Choroid plexus epithelial cell (primary cell): ENCODE results near the gene SLC2A1.

Experiments used
- DNase-seq: peaks from one replicate; pipeline ENCODE4 v3.0.0-alpha.2; 2010; ENCODE audit warnings: low read depth
- H3K4me3 ChIP-seq: 2 replicates; pipeline ENCODE4 v1.5.1; 2011; ENCODE audit warnings: low read depth, mild to moderate bottlenecking, control low read depth, low read length, moderate library complexity
- TF ChIP-seq, protein P1 (sequence below): conservative IDR thresholded peaks from 2 replicates; pipeline ENCODE4 v1.5.1; 2011; ENCODE audit warnings: low read depth, mild to moderate bottlenecking, control low read depth, inconsistent platforms, low read length, moderate library complexity

SLC2A1 gene

DNA sequence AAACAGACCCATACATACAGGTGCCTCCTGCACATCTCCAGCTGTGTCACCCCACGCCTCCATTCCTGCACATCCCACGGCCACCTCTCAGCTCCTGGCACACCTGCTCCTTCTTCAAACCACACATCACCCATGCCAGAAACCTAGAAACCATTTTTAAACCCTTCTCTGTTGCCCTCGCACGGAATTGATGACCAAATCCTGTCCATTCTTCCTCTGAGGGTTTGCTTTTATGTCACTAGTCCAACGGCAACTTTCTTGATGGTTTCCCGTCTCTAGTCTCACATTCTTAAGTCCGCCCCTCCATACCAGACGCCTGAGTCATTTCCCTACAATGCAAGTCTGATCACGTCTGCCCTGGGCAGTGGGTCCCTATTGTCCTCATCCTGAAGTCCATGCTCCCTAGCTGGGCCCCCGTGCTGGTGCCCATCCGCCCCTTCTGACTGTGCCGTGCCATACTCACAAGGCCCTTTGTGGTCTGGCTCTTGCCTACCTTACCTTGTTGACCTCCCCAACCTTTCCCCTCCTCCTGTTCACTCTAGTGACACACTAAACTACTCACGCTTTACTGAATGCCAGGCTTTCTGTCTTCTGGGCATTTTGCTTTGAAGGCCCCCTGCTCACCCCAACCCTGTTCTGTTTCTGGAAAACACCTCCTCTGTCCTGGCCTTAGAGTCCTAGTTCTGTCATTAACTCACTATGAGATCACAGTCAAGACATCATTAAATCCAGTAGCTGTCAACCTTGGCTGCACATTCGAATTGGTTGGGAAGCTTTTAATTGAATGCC, 17.6 kb downstream of the SLC2A1 start:
- TF ChIP-seq, protein P1, sequence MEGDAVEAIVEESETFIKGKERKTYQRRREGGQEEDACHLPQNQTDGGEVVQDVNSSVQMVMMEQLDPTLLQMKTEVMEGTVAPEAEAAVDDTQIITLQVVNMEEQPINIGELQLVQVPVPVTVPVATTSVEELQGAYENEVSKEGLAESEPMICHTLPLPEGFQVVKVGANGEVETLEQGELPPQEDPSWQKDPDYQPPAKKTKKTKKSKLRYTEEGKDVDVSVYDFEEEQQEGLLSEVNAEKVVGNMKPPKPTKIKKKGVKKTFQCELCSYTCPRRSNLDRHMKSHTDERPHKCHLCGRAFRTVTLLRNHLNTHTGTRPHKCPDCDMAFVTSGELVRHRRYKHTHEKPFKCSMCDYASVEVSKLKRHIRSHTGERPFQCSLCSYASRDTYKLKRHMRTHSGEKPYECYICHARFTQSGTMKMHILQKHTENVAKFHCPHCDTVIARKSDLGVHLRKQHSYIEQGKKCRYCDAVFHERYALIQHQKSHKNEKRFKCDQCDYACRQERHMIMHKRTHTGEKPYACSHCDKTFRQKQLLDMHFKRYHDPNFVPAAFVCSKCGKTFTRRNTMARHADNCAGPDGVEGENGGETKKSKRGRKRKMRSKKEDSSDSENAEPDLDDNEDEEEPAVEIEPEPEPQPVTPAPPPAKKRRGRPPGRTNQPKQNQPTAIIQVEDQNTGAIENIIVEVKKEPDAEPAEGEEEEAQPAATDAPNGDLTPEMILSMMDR: no peak
- DNase-seq: peak; percentile 95

DNA sequence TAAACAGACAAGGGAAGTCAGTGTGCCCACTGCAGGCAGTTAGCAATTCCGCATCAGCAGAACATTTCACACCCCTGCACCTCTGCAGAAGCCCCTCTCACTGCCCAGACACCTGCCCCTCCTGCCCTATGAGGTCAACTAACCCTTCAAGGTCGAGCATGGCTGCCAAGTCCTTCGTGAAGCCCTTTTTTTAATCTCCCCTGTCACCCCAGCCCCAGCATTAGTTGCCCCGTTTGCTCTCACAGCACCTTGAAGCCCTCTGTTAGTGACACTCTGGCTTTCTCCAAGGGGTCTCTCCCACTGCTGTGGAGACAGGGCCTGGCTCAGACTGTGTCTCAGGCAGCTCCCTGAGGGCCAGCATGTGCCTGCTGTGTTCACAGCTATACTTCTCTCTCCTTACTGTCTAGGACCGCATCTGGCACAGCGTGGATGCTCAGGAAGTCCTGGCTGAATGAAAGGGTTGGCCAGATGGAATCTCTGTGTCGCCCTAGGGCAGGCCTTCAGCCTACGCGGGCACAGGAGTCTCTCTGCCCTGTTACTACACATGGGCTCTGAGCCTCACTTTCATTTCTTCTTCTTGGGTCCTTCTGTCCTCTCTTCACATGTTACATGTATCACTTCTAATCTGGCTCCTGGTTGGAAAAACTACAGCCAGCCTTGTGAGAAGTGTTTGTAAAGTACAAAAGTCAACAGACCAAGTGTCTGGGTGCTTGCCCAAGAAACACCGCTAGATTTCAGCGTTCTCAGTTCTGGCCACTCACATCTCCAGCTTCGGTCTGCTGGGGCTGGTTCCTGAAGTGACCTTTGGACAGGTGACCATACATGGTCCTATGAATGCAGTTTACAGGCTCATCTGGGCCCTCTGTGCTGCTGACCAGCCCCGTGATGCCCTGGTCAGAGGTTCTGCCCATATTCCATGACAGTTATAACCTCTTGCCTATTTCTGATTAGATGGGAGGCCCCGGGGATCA, 19.7 kb downstream of the SLC2A1 start:
- no peak overlapping the region for H3K4me3 ChIP-seq
- no peak for DNase-seq
- TF ChIP-seq, protein P1: no peak

More for the DNA sequence above, 17.6 kb downstream of the SLC2A1 start:
- no peak overlapping the region for H3K4me3 ChIP-seq

DNA sequence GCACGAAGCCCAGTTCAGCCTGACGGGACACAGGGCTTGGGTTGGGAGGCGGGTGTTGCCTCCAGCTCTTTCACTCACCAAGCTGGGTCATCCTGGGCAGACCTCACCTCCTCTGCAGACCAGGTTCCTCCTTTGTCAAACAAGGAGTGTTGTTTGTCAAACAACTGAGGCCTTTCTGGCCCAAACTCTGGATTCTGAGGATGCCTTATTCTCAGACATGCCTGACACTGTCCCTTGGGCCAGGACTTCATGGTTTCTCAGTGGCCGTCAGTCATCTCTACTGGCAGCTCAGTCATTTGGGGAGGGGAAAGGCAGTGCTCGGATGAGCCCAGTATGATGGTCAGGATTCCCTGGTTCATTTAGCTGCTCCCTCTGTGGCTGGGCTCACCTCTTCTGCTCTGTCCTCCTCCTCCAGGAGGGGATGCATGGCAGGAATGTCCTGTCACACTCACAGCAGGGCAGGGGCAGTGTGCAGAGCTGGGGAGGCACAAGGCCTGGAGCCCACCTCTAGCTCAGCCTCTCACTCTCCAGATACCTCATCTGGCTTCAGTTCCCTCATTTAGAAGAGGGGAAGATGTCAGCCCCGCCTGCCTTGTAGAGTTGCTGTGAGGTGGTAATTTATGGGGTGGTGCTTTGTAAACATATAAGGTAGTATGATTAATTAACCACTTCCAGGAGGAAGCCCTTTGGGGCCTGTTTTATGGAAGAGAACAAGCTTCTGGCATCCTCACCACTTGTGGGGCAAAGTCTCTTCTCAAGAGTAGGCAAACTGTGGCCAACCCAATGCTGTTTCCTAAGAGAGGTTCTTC, 20.6 kb downstream of the SLC2A1 start:
- DNase-seq: no peak
- H3K4me3 ChIP-seq: no peak overlapping the region
- TF ChIP-seq, protein P1: no peak

DNA sequence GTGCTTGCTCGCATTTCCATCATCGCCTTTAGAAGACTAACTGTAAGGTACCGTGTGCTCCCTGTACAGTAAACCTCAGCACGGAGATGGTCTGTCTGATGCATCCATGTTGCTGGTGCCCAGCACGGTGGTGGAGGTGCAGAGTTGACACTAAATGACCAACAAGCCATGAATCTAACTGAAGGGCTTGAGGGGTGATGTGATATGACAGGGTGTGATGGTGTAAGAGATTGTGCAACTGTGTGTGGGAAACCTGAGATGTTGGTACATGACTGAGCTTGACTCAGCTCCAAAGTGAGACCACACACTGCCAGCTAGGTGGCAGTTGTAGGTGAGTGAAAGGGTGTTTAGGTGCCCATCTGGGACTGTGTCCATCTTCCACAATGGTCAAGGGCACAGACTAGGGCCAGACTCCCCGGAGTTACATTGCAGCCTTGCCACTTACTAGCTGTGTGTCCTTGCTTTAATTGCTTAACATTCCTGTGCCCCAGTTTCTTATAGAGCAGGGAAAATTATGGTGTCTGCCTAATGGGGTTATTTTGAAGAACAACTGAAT, 21.4 kb downstream of the SLC2A1 start:
- TF ChIP-seq, protein P1: no peak
- H3K4me3 ChIP-seq: no peak overlapping the region
- peak; percentile 64 for DNase-seq

DNA sequence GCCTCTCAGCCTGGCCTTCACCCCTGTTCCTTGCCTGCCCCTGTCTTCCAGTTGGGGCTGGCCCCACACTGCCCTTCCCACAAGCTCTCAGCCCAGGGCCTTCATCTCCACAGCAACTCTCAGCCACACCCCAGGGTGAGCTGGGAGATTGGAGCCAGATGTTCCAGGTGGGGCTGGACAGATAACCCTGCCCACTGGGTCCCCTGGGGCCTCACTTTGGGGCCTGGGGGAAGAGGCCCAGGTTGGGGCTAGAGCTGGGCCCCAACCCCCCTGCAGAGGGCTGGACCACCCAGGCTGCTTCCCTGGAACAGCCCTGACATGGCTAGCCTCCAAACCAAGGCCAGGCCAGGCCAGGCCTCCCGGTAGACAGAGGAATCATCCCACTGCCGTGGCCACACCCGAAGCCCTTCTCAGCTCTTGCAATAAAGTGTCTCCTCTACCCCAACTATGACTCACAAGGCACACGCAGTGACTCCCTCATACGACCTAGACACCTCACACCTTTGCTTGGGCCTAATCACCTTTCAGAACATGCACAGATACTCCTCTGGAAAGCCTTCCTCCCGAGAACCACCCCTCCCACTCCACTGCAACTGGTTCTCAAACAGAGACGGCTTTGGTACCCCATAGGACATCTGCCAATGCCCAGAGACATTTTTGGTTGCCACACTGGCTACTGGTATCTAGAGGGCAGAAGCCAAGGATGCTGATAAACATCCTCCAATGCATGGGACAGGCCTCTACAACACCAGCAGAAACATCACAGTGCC, 22.2 kb downstream of the SLC2A1 start:
- no peak overlapping the region for H3K4me3 ChIP-seq
- peak; percentile 42 for DNase-seq
- TF ChIP-seq, protein P1: no peak

DNA sequence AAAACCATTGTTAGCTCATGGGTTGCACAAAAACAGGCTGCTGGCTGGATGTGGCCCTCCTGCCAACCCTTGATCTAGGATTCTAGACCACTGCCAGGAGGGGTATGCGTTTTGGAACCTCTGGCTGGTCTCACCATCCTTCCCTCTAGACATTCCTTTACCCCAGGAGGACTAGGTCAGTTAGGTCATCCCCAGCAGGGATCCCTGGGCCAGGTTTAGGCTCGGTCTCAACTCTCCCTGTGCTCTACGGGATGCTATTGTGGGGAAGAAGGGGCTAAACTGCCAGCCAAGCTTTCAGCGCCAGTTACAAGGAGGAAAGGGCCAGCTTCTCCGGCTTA, 22.7 kb downstream of the SLC2A1 start:
- DNase-seq: no peak
- TF ChIP-seq, protein P1: no peak
- no peak overlapping the region for H3K4me3 ChIP-seq
